ENCODE results near the gene ZC3HAV1. TPM values are rescaled to one million over a fixed set of nuclear protein-coding genes. Genes with fewer than 3 reads are reported as not detected.

ZC3HAV1 gene
- total and polyA plus RNA-seq, 2 experiments from 2014 or later = 24.8 to 56.8 TPM

DNA sequence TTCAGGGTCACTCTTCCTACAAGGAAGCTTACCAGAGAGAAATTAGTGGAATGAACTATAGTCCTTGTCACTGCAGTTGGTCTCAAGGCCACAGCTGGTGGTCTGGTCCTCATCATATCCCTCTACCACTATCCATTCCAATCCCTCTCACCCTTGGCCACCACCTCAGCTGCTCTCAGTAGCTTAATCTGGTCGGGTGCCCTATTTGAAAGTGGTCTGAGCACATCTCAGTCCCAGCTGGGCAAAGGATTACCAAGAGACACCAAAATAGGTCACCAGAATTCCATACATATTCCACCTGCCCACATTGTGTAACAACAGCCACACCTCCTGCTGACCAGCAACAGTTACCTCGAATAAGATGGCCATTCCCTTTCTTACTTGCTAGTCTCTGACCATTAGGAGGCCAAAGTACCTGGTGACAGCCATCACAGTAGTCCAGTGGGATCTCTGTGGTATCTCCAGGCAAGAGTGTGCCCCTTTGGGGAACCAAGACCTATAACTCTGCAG is 3.3 kb upstream of the ZC3HAV1 start (continued):
- TF ChIP-seq, protein P1, sequence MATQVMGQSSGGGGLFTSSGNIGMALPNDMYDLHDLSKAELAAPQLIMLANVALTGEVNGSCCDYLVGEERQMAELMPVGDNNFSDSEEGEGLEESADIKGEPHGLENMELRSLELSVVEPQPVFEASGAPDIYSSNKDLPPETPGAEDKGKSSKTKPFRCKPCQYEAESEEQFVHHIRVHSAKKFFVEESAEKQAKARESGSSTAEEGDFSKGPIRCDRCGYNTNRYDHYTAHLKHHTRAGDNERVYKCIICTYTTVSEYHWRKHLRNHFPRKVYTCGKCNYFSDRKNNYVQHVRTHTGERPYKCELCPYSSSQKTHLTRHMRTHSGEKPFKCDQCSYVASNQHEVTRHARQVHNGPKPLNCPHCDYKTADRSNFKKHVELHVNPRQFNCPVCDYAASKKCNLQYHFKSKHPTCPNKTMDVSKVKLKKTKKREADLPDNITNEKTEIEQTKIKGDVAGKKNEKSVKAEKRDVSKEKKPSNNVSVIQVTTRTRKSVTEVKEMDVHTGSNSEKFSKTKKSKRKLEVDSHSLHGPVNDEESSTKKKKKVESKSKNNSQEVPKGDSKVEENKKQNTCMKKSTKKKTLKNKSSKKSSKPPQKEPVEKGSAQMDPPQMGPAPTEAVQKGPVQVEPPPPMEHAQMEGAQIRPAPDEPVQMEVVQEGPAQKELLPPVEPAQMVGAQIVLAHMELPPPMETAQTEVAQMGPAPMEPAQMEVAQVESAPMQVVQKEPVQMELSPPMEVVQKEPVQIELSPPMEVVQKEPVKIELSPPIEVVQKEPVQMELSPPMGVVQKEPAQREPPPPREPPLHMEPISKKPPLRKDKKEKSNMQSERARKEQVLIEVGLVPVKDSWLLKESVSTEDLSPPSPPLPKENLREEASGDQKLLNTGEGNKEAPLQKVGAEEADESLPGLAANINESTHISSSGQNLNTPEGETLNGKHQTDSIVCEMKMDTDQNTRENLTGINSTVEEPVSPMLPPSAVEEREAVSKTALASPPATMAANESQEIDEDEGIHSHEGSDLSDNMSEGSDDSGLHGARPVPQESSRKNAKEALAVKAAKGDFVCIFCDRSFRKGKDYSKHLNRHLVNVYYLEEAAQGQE (IDR thresholded peaks at IDR 0.05; ENCODE audit: unreplicated experiment) = no peak
- TF ChIP-seq EZH2phosphoT487 (IDR thresholded peaks at IDR 0.05; ENCODE audit: unreplicated experiment) (no peak), ZNF114 (CRISPR knock-in tag; IDR thresholded peaks at IDR 0.05) (no peak)

DNA sequence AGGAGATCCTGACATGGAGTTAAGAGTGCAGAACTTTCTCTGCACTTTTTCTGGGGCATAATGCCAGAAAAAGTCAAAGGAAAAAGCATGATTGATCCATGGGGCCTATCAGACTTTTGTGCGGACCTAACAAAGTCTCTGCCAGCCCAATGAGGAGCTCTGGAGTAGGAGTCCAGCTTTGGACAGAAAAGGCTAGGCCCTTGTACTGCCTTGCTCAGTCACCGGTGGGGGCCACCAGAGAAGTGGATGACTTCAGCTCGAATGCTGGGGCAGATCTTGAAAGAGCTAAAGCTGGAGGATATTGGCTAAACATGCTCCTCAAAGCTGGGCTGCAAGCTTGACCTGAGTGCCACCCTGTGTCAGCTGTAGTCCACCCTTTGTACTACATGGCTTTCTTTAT is 2.8 kb upstream of the ZC3HAV1 start:
- peaks cover 7% of the 10 kb centered on the region; the same call in 1 of the 3 replicates for H3K36me3 Mint-ChIP-seq (ENCODE audit: low read depth)

DNA sequence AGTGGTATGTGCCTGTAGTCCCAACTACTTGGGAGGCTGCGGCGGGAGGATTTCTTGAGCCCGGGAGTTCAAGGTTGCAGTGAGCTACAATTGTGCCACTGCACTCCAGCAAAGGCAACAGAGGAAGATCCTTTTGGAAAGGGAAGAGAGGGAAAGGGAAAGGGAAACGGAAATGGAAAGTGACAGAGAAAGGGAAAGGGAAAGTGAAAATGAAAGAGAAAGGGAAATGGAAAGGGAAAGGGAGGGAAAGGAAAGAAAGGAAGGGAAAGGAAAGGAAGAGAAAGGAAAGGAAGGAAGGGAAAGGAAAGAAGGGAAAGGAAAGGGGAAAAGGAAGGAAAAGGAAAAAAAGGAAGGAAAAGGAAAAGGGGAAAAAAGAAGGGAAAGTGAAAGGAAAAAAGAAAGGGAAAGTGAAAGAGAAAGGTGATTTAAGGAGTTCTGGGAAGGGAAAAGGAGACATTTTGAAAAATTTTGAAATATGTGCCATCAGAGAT is 2.3 kb upstream of the ZC3HAV1 start:
- DNase-seq (ENCODE audit: low spot score) (no peak), ATAC-seq (no peak)
- Mint-ChIP-seq H3K27me3 (ENCODE audit: insufficient read depth, low read depth, poor library complexity) (peaks cover 27% of the 10 kb centered on the region), H3K4me3 (no peak overlapping the region), H3K9me3 (no peaks in the 10 kb centered on the region; the same call in 2 of the 3 replicates), H3K27ac (no peak overlapping the region), H3K36me3 (ENCODE audit: low read depth) (peaks cover 7% of the 10 kb centered on the region; the same call in 1 of the 3 replicates), H3K4me1 (peaks cover 16% of the 10 kb centered on the region)
- 0 out of 2 replicates have a peak, but pooled peaks cover 2% of the 10 kb centered on the region for H4K20me1 ChIP-seq (replicated peaks; ENCODE audit: insufficient read depth)
- H3K27me3 ChIP-seq (ENCODE audit: insufficient read depth) = peaks cover 21% of the 10 kb centered on the region
- peaks cover 14% of the 10 kb centered on the region; the same call in 1 of the 2 replicates for H3K9me2 ChIP-seq (ENCODE audit: insufficient read depth)
- no peak overlapping the region for H3K4me3 ChIP-seq
- H3K36me3 ChIP-seq (ENCODE audit: insufficient read depth) = no peaks in the 10 kb centered on the region
- TF ChIP-seq EZH2 (IDR thresholded peaks at IDR 0.05; ENCODE audit: low read depth, unreplicated experiment) (no peak), ZNF331 (CRISPR knock-in tag; IDR thresholded peaks at IDR 0.05; ENCODE audit: low read depth) (no peak), STAT1 (IDR thresholded peaks at IDR 0.05; ENCODE audit: unreplicated experiment) (no peak), EZH2phosphoT487 (IDR thresholded peaks at IDR 0.05; ENCODE audit: unreplicated experiment) (no peak), POLR2AphosphoS5 (IDR thresholded peaks at IDR 0.05; ENCODE audit: low read depth) (no peak), ZNF114 (CRISPR knock-in tag; IDR thresholded peaks at IDR 0.05) (no peak)
- H3K4me1 ChIP-seq (ENCODE audit: insufficient read depth) = peaks cover 9% of the 10 kb centered on the region
- no peak overlapping the region for H3K4me2 ChIP-seq
- H3F3A ChIP-seq (replicated peaks; ENCODE audit: low read depth) = 0 out of 2 replicates have a peak, but pooled peaks cover 5% of the 10 kb centered on the region
- peaks cover 13% of the 10 kb centered on the region for H3K79me2 ChIP-seq (replicated peaks; ENCODE audit: insufficient read depth)
- no peak overlapping the region for H2AFZ ChIP-seq
- no peak overlapping the region for H3K27ac ChIP-seq (ENCODE audit: low read depth)

More for the DNA sequence above, 2.8 kb upstream of the ZC3HAV1 start:
- Histone ChIP-seq H2AFZ (no peak overlapping the region), H4K20me1 (replicated peaks; ENCODE audit: insufficient read depth) (0 out of 2 replicates have a peak, but pooled peaks cover under 1% of the 10 kb centered on the region), H3K36me3 (ENCODE audit: insufficient read depth) (no peaks in the 10 kb centered on the region), H3K4me2 (no peak overlapping the region), H3K4me3 (no peak overlapping the region), H3F3A (replicated peaks; ENCODE audit: low read depth) (0 out of 2 replicates have a peak, but pooled peaks cover 5% of the 10 kb centered on the region), H3K27me3 (ENCODE audit: insufficient read depth) (peaks cover 21% of the 10 kb centered on the region), H3K9me2 (ENCODE audit: insufficient read depth) (peaks cover 14% of the 10 kb centered on the region; the same call in 1 of the 2 replicates), H3K4me1 (ENCODE audit: insufficient read depth) (peaks cover 9% of the 10 kb centered on the region), H3K27ac (ENCODE audit: low read depth) (no peak overlapping the region), H3K79me2 (replicated peaks; ENCODE audit: insufficient read depth) (peaks cover 8% of the 10 kb centered on the region)
- no peak for ATAC-seq
- no peak for TF ChIP-seq EZH2phosphoT487 (IDR thresholded peaks at IDR 0.05; ENCODE audit: unreplicated experiment)
- Mint-ChIP-seq H3K4me3 (no peak overlapping the region), H3K9me3 (no peaks in the 10 kb centered on the region; the same call in 2 of the 3 replicates), H3K4me1 (peaks cover 14% of the 10 kb centered on the region), H3K27ac (no peak overlapping the region), H3K27me3 (ENCODE audit: insufficient read depth, low read depth, poor library complexity) (peaks cover 26% of the 10 kb centered on the region)
- DNase-seq (ENCODE audit: low spot score) = no peak
